ENCODE measurements around the gene RAB40C. TPM values are rescaled to one million over a fixed set of nuclear protein-coding genes. Genes with fewer than 3 reads are reported as not detected.

Gene RAB40C
- total RNA-seq = 21.7 and 24.5 TPM in 2 replicates

DNA sequence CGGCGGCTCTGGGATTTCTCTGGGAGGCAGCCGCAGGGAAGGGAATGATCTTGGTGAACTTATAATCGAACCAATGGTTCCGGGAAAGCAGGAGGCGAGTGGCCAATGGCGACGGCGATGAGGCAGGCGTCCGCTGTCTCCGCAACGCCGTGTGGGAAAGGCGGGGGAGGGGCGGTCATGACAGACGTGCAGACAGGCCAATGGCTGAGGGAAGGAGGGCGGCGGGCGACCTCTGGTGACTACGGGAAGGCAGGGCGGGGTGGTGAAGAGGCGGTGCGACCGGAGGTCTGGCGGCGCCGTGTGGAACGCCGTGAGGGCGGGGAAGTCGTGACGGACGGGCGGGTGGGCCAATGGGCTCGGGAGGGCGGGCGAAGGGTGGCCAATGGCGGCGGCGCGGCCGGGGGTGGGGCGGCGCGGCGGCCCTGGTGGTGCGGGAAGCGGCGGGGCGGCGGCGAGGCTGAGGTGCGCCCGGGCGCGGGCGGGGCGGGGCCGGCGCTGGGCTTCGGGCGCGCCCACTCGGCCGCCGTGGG, at the start of gene RAB40C:
TSS of gene RAB40C (plus strand) at position 409 of the 530 bp plus-strand sequence. CDS start 226 bp downstream, outside the sequence.

GRCh38 chr16:560204-560700, 29.6 kb upstream of the RAB40C start, which contains the start of gene PRR35:
PRR35 (plus strand) TSS chr16:560394; CDS start chr16:563295, 2,901 bp downstream.

GRCh38 chr16:566475-567372, 23.1 kb upstream of the RAB40C start, which contains the start of gene NHLRC4:
NHLRC4 (plus strand) TSS chr16:567005; CDS start chr16:568048, 1,043 bp downstream.

DNA sequence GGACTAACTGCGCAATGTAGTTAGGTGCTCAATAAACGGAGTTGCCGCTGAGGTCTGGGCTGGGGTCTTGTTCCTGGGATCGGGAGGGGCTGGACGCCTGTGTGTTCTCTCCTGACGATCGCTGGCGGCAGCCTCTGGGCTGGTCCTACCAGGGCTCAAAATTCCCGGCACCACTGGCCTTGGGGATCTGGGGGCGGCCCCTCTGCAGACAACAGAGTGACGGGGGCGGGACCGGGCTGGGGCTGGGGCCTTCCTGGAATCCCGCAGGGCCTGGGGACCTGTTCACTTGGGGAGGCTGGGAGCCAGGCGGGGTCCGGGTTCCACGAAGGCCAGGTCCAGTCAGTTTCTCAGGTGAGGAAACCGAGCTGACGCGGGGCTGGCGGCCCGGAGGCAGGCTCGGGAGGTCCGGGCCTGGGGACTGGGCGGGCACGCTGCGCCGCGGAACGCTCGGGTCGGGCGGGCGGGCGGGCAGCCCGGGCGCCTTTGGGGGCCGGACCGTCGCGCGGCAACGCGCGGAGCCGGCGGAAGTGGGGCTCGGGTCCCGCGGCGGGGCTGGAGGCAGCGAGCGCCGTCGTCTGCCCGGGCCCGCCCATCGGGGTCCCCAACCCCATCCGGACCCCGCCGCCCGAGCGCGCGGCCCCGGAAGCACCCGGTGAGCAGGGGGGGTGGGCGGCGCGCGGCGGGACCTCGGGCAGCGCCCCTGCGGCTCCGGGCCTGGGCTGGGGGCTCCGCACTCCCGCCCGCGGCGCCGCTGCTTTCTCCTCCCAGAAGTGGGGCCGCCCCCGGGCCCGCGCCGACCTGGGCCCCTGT, 20.2 kb upstream of the RAB40C start, which contains the start of gene PIGQ:
TSS of gene PIGQ (plus strand) at position 524 of the 810 bp plus-strand sequence. CDS start 4,107 bp downstream, outside the sequence.

GRCh38 chr16:630815-631405, 41.0 kb downstream of the RAB40C start, which contains the start of gene WFIKKN1:
WFIKKN1 (plus strand) TSS chr16:630985; CDS start chr16:631254, 269 bp downstream.

GRCh38 chr16:636206-637080, 46.6 kb downstream of the RAB40C start, which contains the start of gene METTL26:
METTL26 (minus strand) TSS chr16:636305; CDS start chr16:636290, 15 bp downstream.

DNA sequence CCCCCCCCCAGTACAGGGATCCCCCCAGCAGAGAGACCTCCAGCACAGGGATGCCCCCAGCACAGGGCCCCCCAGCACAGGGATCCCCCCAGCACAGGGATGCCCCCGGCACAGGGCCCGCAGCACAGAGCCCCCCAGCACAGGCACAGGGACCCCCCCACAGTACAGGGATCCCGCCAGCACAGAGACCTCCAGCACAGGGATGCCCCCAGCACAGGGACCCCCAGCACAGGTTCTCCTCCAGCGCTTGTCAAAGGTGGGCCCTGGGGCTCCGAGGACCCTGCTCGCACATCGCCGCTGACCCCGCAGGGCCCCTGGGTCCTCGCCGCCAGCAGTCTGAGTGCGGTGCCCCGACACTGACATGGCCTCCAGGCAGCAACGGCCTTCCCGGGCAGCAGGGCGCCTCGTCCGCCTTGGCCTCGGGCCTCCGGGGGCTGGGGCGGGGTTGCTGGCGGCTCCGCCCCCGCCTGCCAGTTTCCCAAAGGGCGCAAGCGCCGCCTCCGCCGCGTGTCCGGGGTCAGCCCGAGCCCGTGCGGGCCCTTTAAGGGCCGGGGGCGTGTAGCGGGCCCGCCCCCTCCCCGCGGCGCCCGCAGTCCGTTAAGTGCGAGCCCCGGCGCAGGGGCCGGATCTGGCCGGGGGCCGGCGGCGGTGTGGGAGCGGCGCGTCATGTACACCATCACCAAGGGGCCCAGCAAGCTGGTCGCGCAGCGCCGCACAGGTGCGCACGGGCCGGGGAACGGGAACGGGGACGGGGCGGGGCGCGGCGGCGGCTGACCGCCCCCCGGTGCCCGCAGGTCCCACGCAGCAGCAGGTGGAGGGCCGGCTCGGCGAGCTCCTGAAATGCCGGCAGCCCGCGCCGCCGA, 51.7 kb downstream of the RAB40C start, which contains the start of gene MCRIP2:
TSS of gene MCRIP2 (plus strand) at position 503 of the 863 bp plus-strand sequence. CDS start at position 667, 164 bp downstream.

DNA sequence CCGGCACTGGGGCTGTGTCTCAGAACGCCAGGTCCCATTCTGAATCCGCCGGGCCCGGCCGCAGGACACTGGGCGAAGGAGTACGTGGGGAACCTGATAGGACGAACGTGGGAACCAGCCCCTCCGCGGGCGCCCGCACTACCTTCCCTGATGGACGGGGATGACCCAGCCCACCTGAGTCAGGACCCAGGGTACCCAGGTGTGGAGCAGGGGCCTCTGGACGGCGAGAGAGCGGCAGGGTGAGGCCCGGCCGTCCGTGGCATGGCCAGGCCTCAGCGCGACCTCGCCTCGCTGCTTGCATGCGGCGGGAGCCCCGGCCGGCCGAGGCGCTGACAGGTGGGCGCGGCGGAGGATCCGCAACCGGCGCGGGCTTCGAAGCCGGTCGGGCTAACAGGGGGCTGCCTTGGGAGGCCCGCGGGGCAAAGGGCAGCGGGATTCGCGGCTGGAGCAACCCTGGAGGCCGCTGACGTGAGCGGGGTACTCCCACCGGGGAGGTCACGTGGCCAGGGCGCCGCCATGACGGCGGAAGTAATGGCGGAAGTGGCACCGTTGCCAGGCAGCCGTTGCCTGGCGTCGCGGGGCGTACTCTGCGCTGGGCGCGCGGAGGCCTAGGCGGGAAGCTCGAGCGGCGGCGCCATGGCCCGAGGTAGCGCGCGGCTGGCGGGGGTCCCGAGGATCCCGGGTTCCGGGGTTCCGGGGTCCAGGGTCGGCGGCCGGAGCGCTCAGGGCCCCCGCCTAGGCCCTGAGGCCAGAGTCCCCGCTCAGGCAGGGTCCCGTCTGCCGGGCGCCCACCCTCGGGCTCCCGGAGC, 59.1 kb downstream of the RAB40C start, which contains the start of gene WDR90:
TSS of gene WDR90 (plus strand) at position 585 of the 809 bp plus-strand sequence. CDS start at position 637, 52 bp downstream.

GRCh38 chr16:667780-668518, 78.1 kb downstream of the RAB40C start, which contains the start of gene RHOT2:
RHOT2 (plus strand) TSS chr16:668132; CDS start chr16:668200, 68 bp downstream.

GRCh38 chr16:674968-675883, 85.4 kb downstream of the RAB40C start, which contains the start of gene RHBDL1:
RHBDL1 (plus strand) TSS chr16:675671; CDS start chr16:675791, 120 bp downstream.

Other genes with a start within 250 kb of the RAB40C start
- gene AXIN1, start 237.3 kb upstream of the RAB40C start, total RNA-seq = 33.3 and 34.9 TPM in 2 replicates
- gene MRPL28, start 219.5 kb upstream of the RAB40C start, total RNA-seq = 171 and 215 TPM in 2 replicates
- 48.3 and 56.3 TPM in 2 replicates for gene PGAP6, start 208.1 kb upstream of the RAB40C start, total RNA-seq
- 140 and 168 TPM in 2 replicates for gene NME4, start 192.9 kb upstream of the RAB40C start, total RNA-seq
- 14.5 and 17.5 TPM in 2 replicates for gene DECR2, start 188.2 kb upstream of the RAB40C start, total RNA-seq
- 15.2 and 16.9 TPM in 2 replicates for gene RAB11FIP3, start 164.4 kb upstream of the RAB40C start, total RNA-seq
- 45.1 and 52.1 TPM in 2 replicates for gene CAPN15, start 62.4 kb upstream of the RAB40C start, total RNA-seq
- not detected in 2 replicates for gene PRR35, start 29.7 kb upstream of the RAB40C start, total RNA-seq
- gene NHLRC4, start 23.1 kb upstream of the RAB40C start, total RNA-seq = 0.28 TPM in 1 of 2 replicates, not detected in the other
- gene PIGQ, start 20.1 kb upstream of the RAB40C start, total RNA-seq = 25.6 and 30.4 TPM in 2 replicates
- gene WFIKKN1, start 40.9 kb downstream of the RAB40C start, total RNA-seq = 0.14 and 0.21 TPM in 2 replicates
- gene METTL26, start 46.2 kb downstream of the RAB40C start, total RNA-seq = 184 and 265 TPM in 2 replicates
- 51.2 and 60.1 TPM in 2 replicates for gene MCRIP2, start 51.8 kb downstream of the RAB40C start, total RNA-seq
- 11.3 and 15.0 TPM in 2 replicates for gene WDR90, start 59.3 kb downstream of the RAB40C start, total RNA-seq
- gene RHOT2, start 78.1 kb downstream of the RAB40C start, total RNA-seq = 57.4 and 65.5 TPM in 2 replicates
- 3.6 and 4.2 TPM in 2 replicates for gene RHBDL1, start 85.6 kb downstream of the RAB40C start, total RNA-seq
- 193 and 214 TPM in 2 replicates for gene STUB1, start 90.3 kb downstream of the RAB40C start, total RNA-seq
- gene JMJD8, start 94.3 kb downstream of the RAB40C start, total RNA-seq = 41.0 and 56.5 TPM in 2 replicates
- gene WDR24, start 100.3 kb downstream of the RAB40C start, total RNA-seq = 12.5 and 12.6 TPM in 2 replicates
- 1.7 and 1.8 TPM in 2 replicates for gene FBXL16, start 115.7 kb downstream of the RAB40C start, total RNA-seq
- 132 and 150 TPM in 2 replicates for gene METRN, start 125.1 kb downstream of the RAB40C start, total RNA-seq
- gene ANTKMT, start 131.1 kb downstream of the RAB40C start, total RNA-seq = 46.1 and 75.9 TPM in 2 replicates
- 1.7 and 3.4 TPM in 2 replicates for gene CCDC78, start 136.4 kb downstream of the RAB40C start, total RNA-seq
- 13.5 and 21.9 TPM in 2 replicates for gene HAGHL, start 137.0 kb downstream of the RAB40C start, total RNA-seq
- 24.1 and 35.5 TPM in 2 replicates for gene CIAO3, start 150.9 kb downstream of the RAB40C start, total RNA-seq
- 11.5 and 12.4 TPM in 2 replicates for gene MSLN, start 170.7 kb downstream of the RAB40C start, total RNA-seq
- gene RPUSD1, start 198.3 kb downstream of the RAB40C start, total RNA-seq = 48.0 and 50.6 TPM in 2 replicates
- 24.4 and 24.5 TPM in 2 replicates for gene CHTF18, start 198.6 kb downstream of the RAB40C start, total RNA-seq
- not detected in 2 replicates for gene GNG13, start 210.7 kb downstream of the RAB40C start, total RNA-seq

All from airway epithelial cell (primary cell).